ENCODE measurements around the gene ADPRH.

ADPRH gene

DNA sequence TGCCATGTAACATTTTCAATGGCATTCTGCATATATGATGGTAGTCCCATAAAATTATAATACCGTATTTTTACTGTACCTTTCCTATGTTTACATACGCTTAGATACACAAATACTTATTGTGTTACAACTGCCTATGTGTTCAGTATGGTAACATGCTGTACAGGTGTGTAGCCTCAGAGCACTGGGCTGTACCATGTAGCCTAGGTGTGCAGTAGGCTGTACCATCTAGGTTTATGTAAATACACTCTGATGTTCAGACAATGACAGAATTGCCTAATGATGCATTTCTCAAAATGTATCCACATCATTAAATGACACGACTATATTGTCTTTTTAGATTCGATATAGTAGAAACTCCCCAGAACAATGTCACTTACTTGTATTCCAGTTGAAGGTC is 42.5 kb upstream of the ADPRH start:
- no peaks in the 10 kb centered on the region for H3K9me3 ChIP-seq
- TF ChIP-seq CTCF (IDR thresholded peaks at IDR 0.05) = no peak

GRCh38 chr3:119538772-119539171 is 40.5 kb upstream of the ADPRH start:
- Histone ChIP-seq H3K9me3 (no peaks in the 10 kb centered on the region), H3K36me3 (no peaks in the 10 kb centered on the region), H3K27me3 (no peaks in the 10 kb centered on the region), H3K27ac (no peak overlapping the region), H3K4me1 (ENCODE audit: control insufficient read depth in 1 of 2, insufficient read depth in 1 of 2, low read depth in 1 of 2, low read length in 1 of 2) (no peaks in the 10 kb centered on the region), H3K4me3 (ENCODE audit: low read depth in 1 of 2, low read length in 1 of 2) (no peak overlapping the region)
- no peak for TF ChIP-seq CTCF (IDR thresholded peaks at IDR 0.05)

More for the DNA sequence above, 42.5 kb upstream of the ADPRH start:
- Histone ChIP-seq H3K27ac (no peak overlapping the region), H3K36me3 (no peaks in the 10 kb centered on the region), H3K4me1 (ENCODE audit: control insufficient read depth in 1 of 2, insufficient read depth in 1 of 2, low read depth in 1 of 2, low read length in 1 of 2) (no peaks in the 10 kb centered on the region), H3K4me3 (ENCODE audit: low read depth in 1 of 2, low read length in 1 of 2) (no peak overlapping the region), H3K27me3 (no peaks in the 10 kb centered on the region)

DNA sequence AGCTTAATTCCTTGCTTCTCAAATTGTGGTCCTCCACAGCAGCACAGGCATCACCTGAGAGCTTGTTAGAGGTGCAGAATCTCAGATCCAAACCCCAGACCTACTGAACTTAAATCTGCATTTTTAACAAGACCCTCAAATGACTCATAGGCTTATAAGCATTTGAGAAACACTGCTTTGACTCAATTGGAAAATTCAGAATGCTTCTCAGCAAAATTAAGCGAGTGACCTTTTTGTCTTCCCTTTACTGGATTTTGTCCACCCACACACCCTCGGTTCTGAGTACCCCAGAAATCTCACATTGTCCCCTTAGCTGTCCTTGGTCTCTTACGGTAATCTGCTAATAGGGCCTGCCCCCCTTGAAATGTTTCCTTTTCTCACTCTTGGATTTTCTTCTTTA is 37.7 kb upstream of the ADPRH start:
- H3K36me3 ChIP-seq = no peaks in the 10 kb centered on the region
- no peaks in the 10 kb centered on the region for H3K9me3 ChIP-seq
- H3K4me3 ChIP-seq (ENCODE audit: low read depth in 1 of 2, low read length in 1 of 2) = no peak overlapping the region
- TF ChIP-seq CTCF (IDR thresholded peaks at IDR 0.05) = no peak
- H3K27ac ChIP-seq = no peak overlapping the region
- peaks cover under 1 to 3% of the 10 kb centered on the region in 2 experiments for H3K4me1 ChIP-seq (ENCODE audit: control insufficient read depth in 1 of 2, insufficient read depth in 1 of 2, low read depth in 1 of 2, low read length in 1 of 2)
- H3K27me3 ChIP-seq = no peaks in the 10 kb centered on the region

DNA sequence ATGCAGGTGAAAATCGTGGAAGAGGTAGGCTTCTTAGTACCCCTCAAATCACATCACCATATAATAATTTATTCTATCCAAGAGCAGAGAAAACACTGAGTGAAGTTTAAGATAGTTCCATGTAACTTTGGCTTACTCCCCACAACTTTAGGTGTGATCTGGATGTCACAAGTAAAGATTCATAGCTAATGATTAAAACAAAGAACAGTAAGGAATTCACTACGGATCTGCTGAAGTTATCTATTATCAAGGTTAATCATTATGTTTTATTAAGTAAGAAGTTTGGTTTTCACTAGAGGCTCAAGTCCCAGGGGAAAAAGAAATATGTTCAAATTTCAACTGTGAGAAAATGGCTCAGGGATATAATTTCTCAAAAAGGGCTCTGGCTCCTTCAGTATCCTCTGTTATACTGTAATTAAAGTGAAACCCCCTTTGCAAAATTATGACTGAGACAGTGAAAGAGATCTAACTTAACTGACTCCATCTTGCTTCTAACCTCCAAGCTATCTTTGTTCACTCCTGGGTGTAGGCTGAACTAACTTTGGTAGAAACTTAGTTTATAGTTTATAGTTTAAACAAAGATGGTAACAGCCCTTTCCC is 37.0 kb upstream of the ADPRH start:
- Histone ChIP-seq H3K27ac (no peak overlapping the region), H3K4me3 (ENCODE audit: low read depth in 1 of 2, low read length in 1 of 2) (no peak overlapping the region), H3K4me1 (ENCODE audit: control insufficient read depth in 1 of 2, insufficient read depth in 1 of 2, low read depth in 1 of 2, low read length in 1 of 2) (peaks cover 8 to 10% of the 10 kb centered on the region in 2 experiments), H3K36me3 (no peaks in the 10 kb centered on the region), H3K27me3 (no peaks in the 10 kb centered on the region), H3K9me3 (no peaks in the 10 kb centered on the region)
- TF ChIP-seq CTCF (IDR thresholded peaks at IDR 0.05) = no peak

- H3K9me3 ChIP-seq = no peaks in the 10 kb centered on the region
- peaks cover 9 to 14% of the 10 kb centered on the region in 2 experiments for H3K4me1 ChIP-seq (ENCODE audit: control insufficient read depth in 1 of 2, insufficient read depth in 1 of 2, low read depth in 1 of 2, low read length in 1 of 2)
- no peak for TF ChIP-seq CTCF (IDR thresholded peaks at IDR 0.05)
- no peak overlapping the region for H3K27ac ChIP-seq
- H3K36me3 ChIP-seq = no peaks in the 10 kb centered on the region
- H3K27me3 ChIP-seq = no peaks in the 10 kb centered on the region
- H3K4me3 ChIP-seq (ENCODE audit: low read depth in 1 of 2, low read length in 1 of 2) = no peak overlapping the region
These were observed 36.1 kb upstream of the ADPRH start for GRCh38 chr3:119543147-119543546.

Measured in neutrophil (primary cell).